T47D (cell line): Measurements from ENCODE around the gene DHX8.
"Not testable (repeated sequence)": the region's sequence is repeated elsewhere in the genome, so short reads cannot be mapped to it uniquely, and the experiment has no call there.

Experiments
- DNase-seq, 2 experiments: peaks; one replicate each; pipeline versions ENCODE4 v3.0.0 to v3.0.0-alpha.2; 2011 to 2012; ENCODE audit warnings: low read depth in 1 of 2, low spot score in 1 of 2
- JUND ChIP-seq: IDR thresholded peaks from 2 replicates; pipeline ENCODE4 v1.6.1; 2012; ENCODE audit warnings: low read depth
- in situ Hi-C: cut with HindIII; loops from 2 replicates; pipeline ENCODE4 v1.10.0; 2016; ENCODE audit warnings: low sequenced_read_pairs, low pct_unique_long_range_greater_than_20kb

The DHX8 gene

DNA sequence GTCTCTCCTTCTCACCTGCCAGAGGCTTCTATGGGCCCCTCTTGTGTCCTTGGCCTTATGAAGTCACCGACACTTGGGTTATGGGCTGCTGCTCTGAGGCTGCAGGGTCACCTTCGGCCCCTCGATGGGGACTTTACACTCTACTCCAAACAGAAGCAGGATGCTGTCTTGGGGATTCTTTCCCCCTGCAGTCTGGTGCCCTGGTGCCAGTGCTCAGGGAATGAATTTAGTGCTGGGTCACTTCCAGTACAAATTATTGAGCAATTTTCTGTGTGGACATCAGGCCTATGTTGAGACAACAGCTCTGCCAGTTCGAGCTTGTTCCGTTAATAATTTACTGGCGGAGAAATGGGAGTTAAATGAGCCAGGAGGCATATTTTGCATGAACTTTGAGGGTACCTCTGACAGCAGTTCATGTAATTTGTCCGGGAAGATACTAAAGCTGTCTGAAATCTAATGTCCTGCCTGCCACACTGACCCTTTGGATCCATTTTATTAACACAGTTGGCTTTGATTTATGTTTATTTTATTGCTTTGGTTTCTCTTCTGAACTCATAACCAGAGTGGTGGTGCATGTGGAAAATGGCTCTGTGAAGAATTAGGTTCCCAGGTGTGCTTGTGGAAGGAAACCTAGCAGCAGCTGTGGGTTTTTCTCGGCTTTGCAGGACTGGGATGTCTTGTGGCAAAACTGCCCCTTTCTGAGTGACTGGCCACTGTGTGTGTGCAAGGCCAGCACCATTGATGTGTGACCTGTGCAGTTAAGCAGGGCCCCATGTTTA is 34.1 kb upstream of the DHX8 start:
- in situ Hi-C loops = no loop called here
- DNase-seq = peak in 1 of 2 experiments; percentile 43
- TF ChIP-seq JUND = no peak

DNA sequence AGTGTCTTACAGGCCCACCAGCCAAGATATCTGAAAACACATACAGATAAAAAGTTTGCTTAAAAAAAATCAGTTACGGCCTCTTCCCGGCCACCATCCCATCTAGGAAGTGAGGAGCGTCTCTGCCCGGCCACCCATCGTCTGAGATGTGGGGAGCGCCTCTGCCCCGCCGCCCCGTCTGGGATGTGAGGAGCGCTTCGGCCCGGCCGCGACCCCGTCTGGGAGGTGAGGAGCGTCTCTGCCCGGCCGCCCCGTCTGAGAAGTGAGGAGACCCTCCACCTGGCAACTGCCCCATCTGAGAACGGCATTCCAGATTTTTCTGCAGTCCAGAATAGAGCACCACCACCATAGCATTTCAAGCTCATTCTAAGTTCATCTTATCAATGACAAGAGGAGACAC is 33.0 kb upstream of the DHX8 start:
- DNase-seq, in situ Hi-C loops: not testable (repeated sequence)

DNA sequence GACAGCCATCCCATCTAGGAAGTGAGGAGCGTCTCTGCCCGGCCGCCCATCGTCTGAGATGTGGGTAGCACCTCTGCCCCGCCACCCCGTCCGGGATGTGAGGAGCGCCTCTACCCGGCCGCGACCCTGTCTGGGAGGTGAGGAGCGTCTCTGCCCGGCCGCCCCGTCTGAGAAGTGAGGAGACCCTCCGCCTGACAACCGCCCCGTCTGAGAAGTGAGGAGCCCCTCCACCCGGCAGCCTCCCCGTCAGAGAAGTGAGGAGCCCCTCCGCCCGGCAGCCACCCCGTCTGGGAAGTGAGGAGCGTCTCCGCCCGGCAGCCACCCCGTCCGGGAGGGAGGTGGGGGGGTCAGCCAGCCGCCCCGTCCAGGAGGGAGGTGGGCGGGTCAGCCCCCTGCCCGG is 32.0 kb upstream of the DHX8 start:
- in situ Hi-C loops = not testable (repeated sequence)

DNA sequence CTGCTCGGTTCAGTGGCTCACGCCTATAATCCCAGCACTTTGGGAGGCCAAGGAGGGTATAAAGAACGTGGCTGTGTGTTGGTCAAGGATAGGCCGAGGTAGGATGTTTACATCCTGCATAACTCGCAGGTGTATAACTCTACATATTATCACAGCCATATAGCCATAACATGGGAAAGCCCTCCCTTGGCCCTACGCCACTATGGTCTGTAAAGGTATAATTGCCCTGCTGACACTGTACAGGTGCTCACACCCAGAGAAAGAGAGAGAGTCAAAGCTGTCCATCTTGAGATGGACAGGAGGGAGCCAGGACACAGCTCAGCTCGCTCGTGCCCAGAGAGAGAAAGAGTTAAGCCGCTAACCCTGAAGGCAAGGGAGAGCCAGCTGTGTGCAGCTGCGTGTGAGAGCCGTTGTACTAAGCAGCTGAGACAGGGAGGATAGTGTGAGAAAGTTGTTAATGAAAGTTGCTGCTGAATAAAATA is 30.4 kb upstream of the DHX8 start:
- no peak for TF ChIP-seq JUND
- in situ Hi-C loops = no loop called here
- DNase-seq = no peak

More for the DNA sequence above, 32.0 kb upstream of the DHX8 start:
- DNase-seq = not testable (repeated sequence)

DNA sequence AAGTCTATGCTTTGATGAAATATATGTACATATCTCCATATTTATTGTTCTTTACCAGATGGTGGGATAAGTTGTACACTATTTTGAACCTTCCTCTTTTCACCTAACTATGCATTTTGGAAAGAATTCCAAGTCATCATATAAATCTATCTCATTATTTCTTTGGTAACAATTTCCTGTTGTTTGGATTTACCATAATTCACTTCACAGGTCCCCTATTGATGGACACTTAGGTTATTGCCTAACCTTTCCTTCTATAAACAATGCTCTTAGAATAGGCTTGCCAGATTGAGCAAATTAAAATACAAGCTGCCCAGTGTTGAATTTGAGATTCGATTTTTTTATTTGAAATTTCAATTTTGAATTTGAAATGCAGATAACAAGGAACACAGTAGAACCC is 28.9 kb upstream of the DHX8 start:
- DNase-seq = no peak
- in situ Hi-C loops = no loop called here
- TF ChIP-seq JUND = no peak

DNA sequence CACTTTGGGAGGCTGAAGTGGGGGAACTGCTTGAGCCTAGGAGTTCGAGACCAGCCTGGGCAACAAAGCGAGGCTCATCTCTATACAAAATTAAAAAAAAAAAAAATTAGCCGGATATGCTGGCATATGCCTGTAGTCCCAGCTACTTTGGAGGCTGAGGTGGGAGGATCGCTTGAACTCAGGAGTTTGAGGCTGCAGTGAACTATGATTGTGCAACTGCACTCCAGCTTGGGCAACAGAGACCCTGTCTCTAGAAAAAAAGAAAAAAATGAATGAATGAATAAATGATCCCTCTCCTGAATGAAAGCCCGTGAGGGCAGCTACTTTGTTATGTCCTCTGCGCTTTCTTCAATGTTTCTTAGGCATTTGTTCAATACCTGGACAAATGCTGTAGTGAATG is 27.7 kb upstream of the DHX8 start:
- no peak for DNase-seq
- in situ Hi-C loops = no loop called here
- no peak for TF ChIP-seq JUND

DNA sequence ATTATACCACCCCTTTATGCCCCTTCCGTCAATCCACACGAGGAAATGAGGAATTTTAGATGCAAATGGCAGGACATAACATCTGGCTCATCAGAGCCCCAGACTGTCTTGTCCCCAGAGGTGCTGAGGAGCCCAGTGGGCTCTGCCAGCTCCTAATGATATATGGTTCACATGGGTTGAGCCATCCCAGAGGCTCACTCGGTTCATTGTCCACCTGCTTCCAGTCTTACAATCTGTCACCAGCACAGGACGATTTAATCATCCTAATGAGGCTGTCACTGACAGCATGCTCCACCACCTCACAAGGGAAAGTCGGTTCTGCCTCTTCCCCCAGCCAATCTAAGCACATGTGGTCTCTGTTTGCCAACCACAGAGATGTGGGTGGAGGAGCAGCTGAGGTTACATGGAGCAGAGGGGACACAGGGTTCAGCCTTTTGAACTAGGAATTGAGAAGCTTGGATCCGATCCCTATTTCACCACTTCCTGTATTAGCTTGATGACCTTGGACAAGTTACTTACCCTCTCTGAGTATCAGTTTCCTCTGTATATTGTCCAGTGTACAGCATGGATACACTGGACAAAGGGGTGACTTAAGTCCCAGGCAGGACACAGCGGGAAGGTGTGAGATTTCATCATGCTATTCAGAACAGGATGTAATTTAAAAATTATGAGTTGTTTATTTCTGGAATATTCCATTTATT is 27.0 kb upstream of the DHX8 start:
- DNase-seq = no peak
- no peak for TF ChIP-seq JUND
- in situ Hi-C loops = no loop called here

DNA sequence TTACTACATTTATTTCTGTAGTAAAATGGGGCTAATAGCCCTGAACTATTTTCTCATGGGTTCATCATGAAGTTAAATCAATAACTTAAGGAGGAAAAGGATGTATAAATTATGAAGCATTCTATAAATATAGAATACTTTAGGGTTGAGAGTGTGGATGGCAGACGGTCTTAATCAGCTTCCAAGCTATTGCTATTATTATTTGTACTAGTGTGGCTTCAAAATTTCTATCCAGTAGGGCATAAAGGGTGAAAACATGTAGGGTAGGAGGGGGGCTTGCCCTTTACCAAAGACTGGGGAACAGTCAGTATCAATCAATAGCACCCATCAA is 26.4 kb upstream of the DHX8 start:
- no peak for TF ChIP-seq JUND
- no peak for DNase-seq
- in situ Hi-C loops = no loop called here

DNA sequence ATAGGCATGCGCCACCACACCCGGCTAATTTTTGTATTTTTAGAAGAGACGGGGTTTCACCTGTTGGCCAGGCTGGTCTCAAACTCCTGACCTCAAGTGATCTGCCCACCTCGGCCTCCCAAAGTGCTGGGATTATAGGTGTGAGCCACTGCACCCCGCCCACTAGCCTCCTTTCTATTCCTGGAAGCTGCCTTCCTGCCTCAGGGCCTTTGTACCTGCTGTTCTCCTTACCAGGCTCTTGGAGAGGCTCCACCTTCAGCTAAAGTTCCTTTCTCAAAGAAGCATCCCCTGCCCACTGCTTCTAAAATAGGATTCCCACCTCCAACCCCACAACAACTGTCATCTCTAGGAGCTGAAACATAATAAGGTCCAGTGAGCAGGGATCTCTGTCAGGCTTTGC is 23.9 kb upstream of the DHX8 start:
- in situ Hi-C loops, DNase-seq: not testable (repeated sequence)

DNA sequence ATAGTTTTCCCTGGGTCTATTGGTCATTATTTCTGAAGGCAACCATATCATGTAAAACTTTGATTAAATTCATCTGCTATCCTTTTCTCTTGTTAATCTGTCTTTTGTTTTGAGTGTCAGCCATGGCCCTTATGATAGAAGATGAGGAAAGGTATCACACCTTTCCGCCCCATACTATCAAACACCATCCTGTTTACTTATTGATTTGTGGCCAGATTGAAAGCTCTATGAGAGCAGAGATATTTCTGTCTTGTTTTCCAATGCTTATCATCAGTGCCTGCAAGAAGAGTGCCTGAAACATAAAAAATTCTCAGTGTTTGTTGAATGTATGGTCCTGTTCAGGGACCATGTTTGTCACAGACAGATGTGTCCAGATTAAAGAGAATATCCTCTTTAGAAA is 22.6 kb upstream of the DHX8 start:
- in situ Hi-C loops = no loop called here
- TF ChIP-seq JUND = no peak
- DNase-seq = no peak

DNA sequence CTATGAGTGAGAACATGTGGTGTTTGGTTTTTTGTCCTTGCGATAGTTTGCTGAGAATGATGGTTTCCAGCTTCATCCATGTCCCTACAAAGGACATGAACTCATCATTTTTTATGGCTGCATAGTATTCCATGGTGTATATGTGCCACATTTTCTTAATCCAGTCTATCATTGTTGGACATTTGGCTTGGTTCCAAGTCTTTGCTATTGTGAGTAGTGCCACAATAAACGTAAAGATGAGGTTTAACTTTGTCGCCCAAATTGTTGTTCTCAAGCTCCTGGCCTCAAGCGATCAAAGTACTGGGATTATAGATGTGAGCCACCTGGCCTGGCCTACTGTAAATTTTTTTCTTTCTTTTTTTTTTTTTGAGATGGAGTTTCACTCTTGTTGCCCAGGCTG is 21.2 kb upstream of the DHX8 start:
- DNase-seq, in situ Hi-C loops: not testable (repeated sequence)

DNA sequence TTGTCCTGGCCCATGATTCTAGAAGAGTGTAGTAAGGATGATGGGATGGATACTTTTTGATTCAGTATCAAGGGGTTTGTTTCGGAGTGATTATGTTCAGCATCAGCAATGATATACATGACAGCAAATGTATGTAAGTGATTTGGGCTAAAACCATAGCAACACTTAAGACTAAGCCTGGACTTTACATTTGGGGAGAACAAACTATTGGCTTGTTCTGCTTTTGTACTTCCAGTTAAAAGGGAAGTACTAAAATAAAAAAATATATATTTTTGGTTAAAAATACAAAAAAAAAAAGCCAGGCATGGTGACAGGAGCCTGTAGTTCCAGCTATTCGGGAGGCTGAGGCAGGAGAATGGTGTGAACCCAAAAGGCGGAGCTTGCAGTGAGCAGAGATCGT is 20.5 kb upstream of the DHX8 start:
- in situ Hi-C loops = no loop called here
- no peak for TF ChIP-seq JUND
- no peak for DNase-seq

DNA sequence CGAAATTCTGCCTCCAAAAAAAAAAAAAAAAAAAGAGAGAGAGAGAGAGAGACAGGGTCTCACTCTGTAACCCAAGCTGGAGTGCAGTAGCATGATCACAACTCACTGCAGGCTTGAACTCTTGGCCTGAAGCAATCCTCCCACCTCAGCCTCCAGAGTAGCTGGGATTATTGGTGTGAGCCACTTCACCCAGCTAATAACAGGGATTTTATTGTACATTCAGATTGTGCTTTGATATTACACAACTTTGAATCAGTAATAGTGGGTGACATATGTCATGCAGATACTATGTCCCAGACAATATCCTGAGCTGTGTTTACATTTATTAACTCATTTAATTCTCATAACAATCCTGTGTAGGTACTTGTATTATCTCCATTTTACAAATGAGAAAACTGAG is 19.7 kb upstream of the DHX8 start:
- TF ChIP-seq JUND = no peak
- in situ Hi-C loops = no loop called here

DNA sequence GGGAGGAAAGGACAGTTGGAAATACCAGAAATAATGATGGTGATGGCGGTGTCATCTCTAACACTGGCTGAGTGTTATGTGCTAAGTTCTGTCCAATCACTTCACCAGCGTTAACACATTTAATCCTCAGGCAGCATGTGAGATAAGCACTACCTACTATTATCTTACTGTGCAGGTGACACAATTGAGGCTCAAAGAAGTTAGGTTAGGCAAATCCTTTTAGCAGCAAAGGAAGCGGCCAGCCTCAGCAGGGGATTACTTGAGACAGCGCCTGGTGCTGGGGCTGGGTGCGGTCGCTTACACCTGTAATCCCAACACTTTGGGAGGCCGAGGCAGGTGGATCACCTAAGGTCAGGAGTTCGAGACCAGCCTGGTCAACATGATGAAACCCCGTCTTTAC is 18.7 kb upstream of the DHX8 start:
- no peak for TF ChIP-seq JUND
- no peak for DNase-seq
- in situ Hi-C loops = no loop called here

More for the DNA sequence above, 19.7 kb upstream of the DHX8 start:
- no peak for DNase-seq
